Activated T-cell treated with anti-CD3 and anti-CD28 coated beads, Interleukin-2, amount 50 U/mL, for 4 hours (primary cell): ENCODE results near the gene CD96. TPM values are rescaled to one million over a fixed set of nuclear protein-coding genes. Genes with fewer than 3 reads are reported as not detected.
"Not testable (repeated sequence)": the region's sequence is repeated elsewhere in the genome, so short reads cannot be mapped to it uniquely, and the experiment has no call there.

Experiments used
- ATAC-seq, 2 donors: fragments of 200-7000 bp; cut with Tn5 transposase; one replicate each; pipeline ENCODE4 v1.10.0; 2021
- DNase-seq: peaks from one replicate; pipeline ENCODE4 v3.0.0-alpha.2; 2020
- H3K27me3 Mint-ChIP-seq: one replicate; pipeline ENCODE4 v1.8.0; 2021; ENCODE audit warnings: low read depth, mixed read lengths
- H3K36me3 Mint-ChIP-seq: one replicate; pipeline ENCODE4 v1.8.0; 2022; ENCODE audit warnings: mixed read lengths; ENCODE audit not compliant: insufficient read depth
- H3K4me1 Mint-ChIP-seq: one replicate; pipeline ENCODE4 v1.8.0; 2021; ENCODE audit warnings: low read depth, mixed read lengths
- H3K4me3 Mint-ChIP-seq: one replicate; pipeline ENCODE4 v1.8.0; 2021; ENCODE audit warnings: mild to moderate bottlenecking, moderate library complexity, mixed read lengths
- H3K9me3 Mint-ChIP-seq: one replicate; pipeline ENCODE4 v1.8.0; 2021; ENCODE audit warnings: mixed read lengths
- total RNA-seq, 3 donors: library from RNA; stranded (reverse); gene quantifications; one replicate each; pipeline ENCODE4 v1.2.1, GENCODE V29; 2021

The CD96 gene
- total RNA-seq, 3 donors from 2014 or later: 21.4 to 28.3 (median 25.2) TPM

GRCh38 chr3:111610189-111610588, 68.2 kb downstream of the CD96 start:
- Mint-ChIP-seq H3K9me3 (peaks cover 3% of the 10 kb centered on the region), H3K4me3 (peak overlapping the region; percentile 70), H3K27me3 (no peaks in the 10 kb centered on the region), H3K4me1 (peaks cover 95% of the 10 kb centered on the region), H3K36me3 (peaks cover 44% of the 10 kb centered on the region)
- ATAC-seq (peak; percentile 78 to 79), DNase-seq (peak; percentile 16)

- peak; percentile 65 for ATAC-seq
- peak; percentile 30 for DNase-seq
- H3K4me1 Mint-ChIP-seq: peaks cover 95% of the 10 kb centered on the region
- H3K36me3 Mint-ChIP-seq: peaks cover 44% of the 10 kb centered on the region
- H3K27me3 Mint-ChIP-seq: no peaks in the 10 kb centered on the region
- peaks cover 3% of the 10 kb centered on the region for H3K9me3 Mint-ChIP-seq
- H3K4me3 Mint-ChIP-seq: peak overlapping the region; percentile 70
Measured at GRCh38 chr3:111610612-111611054, 68.6 kb downstream of the CD96 start.

- no peak for DNase-seq
- no peak for ATAC-seq
- H3K27me3 Mint-ChIP-seq: no peaks in the 10 kb centered on the region
- H3K9me3 Mint-ChIP-seq: peaks cover 3% of the 10 kb centered on the region
- no peak overlapping the region for H3K4me3 Mint-ChIP-seq
- peaks cover 97% of the 10 kb centered on the region for H3K4me1 Mint-ChIP-seq
- H3K36me3 Mint-ChIP-seq: peaks cover 28% of the 10 kb centered on the region
Measured at GRCh38 chr3:111613294-111613693, 71.3 kb downstream of the CD96 start.

GRCh38 chr3:111615880-111616279, 73.9 kb downstream of the CD96 start:
- Mint-ChIP-seq H3K4me1 (peaks cover 83% of the 10 kb centered on the region), H3K27me3 (no peaks in the 10 kb centered on the region), H3K36me3 (peaks cover 21% of the 10 kb centered on the region), H3K4me3 (no peak overlapping the region), H3K9me3 (no peaks in the 10 kb centered on the region)
- ATAC-seq (no peak), DNase-seq (no peak)

- Mint-ChIP-seq H3K4me3 (peak overlapping the region; percentile 29), H3K36me3 (peaks cover 17% of the 10 kb centered on the region), H3K27me3 (no peaks in the 10 kb centered on the region), H3K4me1 (peaks cover 77% of the 10 kb centered on the region), H3K9me3 (no peaks in the 10 kb centered on the region)
- peak; percentile 83 to 87 for ATAC-seq
- peak; percentile 62 for DNase-seq
Measured at GRCh38 chr3:111616417-111617105, 74.6 kb downstream of the CD96 start.

GRCh38 chr3:111617406-111617805, 75.4 kb downstream of the CD96 start:
- Mint-ChIP-seq H3K27me3 (no peaks in the 10 kb centered on the region), H3K4me1 (peaks cover 69% of the 10 kb centered on the region), H3K4me3 (no peak overlapping the region), H3K9me3 (no peaks in the 10 kb centered on the region), H3K36me3 (peaks cover 17% of the 10 kb centered on the region)
- ATAC-seq (no peak), DNase-seq (no peak)

GRCh38 chr3:111617912-111618601, 76.1 kb downstream of the CD96 start:
- Mint-ChIP-seq H3K36me3 (peaks cover 12% of the 10 kb centered on the region), H3K4me3 (no peak overlapping the region), H3K9me3 (no peaks in the 10 kb centered on the region), H3K27me3 (no peaks in the 10 kb centered on the region), H3K4me1 (peaks cover 63% of the 10 kb centered on the region)
- no peak for DNase-seq
- peak in 1 of 2 donors; percentile 8 for ATAC-seq

- ATAC-seq: no peak
- H3K4me3 Mint-ChIP-seq: no peak overlapping the region
- peaks cover 10% of the 10 kb centered on the region for H3K36me3 Mint-ChIP-seq
- H3K4me1 Mint-ChIP-seq: peaks cover 54% of the 10 kb centered on the region
- H3K27me3 Mint-ChIP-seq: no peaks in the 10 kb centered on the region
- H3K9me3 Mint-ChIP-seq: no peaks in the 10 kb centered on the region
- no peak for DNase-seq
Measured at GRCh38 chr3:111618945-111619344, 76.9 kb downstream of the CD96 start.

- H3K9me3 Mint-ChIP-seq: no peaks in the 10 kb centered on the region
- no peak for ATAC-seq
- H3K36me3 Mint-ChIP-seq: peaks cover 13% of the 10 kb centered on the region
- H3K27me3 Mint-ChIP-seq: no peaks in the 10 kb centered on the region
- peaks cover 45% of the 10 kb centered on the region for H3K4me1 Mint-ChIP-seq
- H3K4me3 Mint-ChIP-seq: no peak overlapping the region
- DNase-seq: no peak
Measured at GRCh38 chr3:111619833-111620232, 77.8 kb downstream of the CD96 start.

- ATAC-seq: no peak
Measured at GRCh38 chr3:111621535-111621934, 79.5 kb downstream of the CD96 start.

GRCh38 chr3:111627092-111627491, 85.1 kb downstream of the CD96 start:
- Mint-ChIP-seq H3K27me3 (no peaks in the 10 kb centered on the region), H3K9me3 (peaks cover 13% of the 10 kb centered on the region), H3K36me3 (peaks cover 58% of the 10 kb centered on the region), H3K4me1 (peaks cover 8% of the 10 kb centered on the region), H3K4me3 (no peak overlapping the region)
- ATAC-seq (no peak), DNase-seq (no peak)

More at GRCh38 chr3:111621535-111621934, 79.5 kb downstream of the CD96 start:
- Mint-ChIP-seq H3K36me3 (peaks cover 21% of the 10 kb centered on the region), H3K4me1 (peaks cover 28% of the 10 kb centered on the region), H3K27me3 (no peaks in the 10 kb centered on the region), H3K9me3 (no peaks in the 10 kb centered on the region), H3K4me3 (no peak overlapping the region)
- DNase-seq: peak; percentile 27

GRCh38 chr3:111629018-111629417, 87.0 kb downstream of the CD96 start:
- H3K36me3 Mint-ChIP-seq: peaks cover 62% of the 10 kb centered on the region
- not testable (repeated sequence) for H3K4me1 Mint-ChIP-seq, H3K4me3 Mint-ChIP-seq, ATAC-seq, H3K27me3 Mint-ChIP-seq, DNase-seq
- peaks cover 13% of the 10 kb centered on the region for H3K9me3 Mint-ChIP-seq

GRCh38 chr3:111630638-111631037, 88.6 kb downstream of the CD96 start:
- Mint-ChIP-seq H3K9me3 (peaks cover 13% of the 10 kb centered on the region), H3K36me3 (peaks cover 50% of the 10 kb centered on the region)
- H3K4me1 Mint-ChIP-seq, ATAC-seq, DNase-seq, H3K27me3 Mint-ChIP-seq, H3K4me3 Mint-ChIP-seq: not testable (repeated sequence)

- no peaks in the 10 kb centered on the region for H3K9me3 Mint-ChIP-seq
- DNase-seq (no peak), ATAC-seq (no peak)
- no peaks in the 10 kb centered on the region for H3K27me3 Mint-ChIP-seq
- peaks cover 49% of the 10 kb centered on the region for H3K36me3 Mint-ChIP-seq
- H3K4me3 Mint-ChIP-seq: no peak overlapping the region
- H3K4me1 Mint-ChIP-seq: no peaks in the 10 kb centered on the region
Measured at GRCh38 chr3:111635403-111635802, 93.4 kb downstream of the CD96 start.

- Mint-ChIP-seq H3K9me3 (no peaks in the 10 kb centered on the region), H3K36me3 (peaks cover 56% of the 10 kb centered on the region), H3K4me1 (no peaks in the 10 kb centered on the region), H3K4me3 (no peak overlapping the region), H3K27me3 (no peaks in the 10 kb centered on the region)
- no peak for DNase-seq
- no peak for ATAC-seq
Measured at GRCh38 chr3:111636366-111636885, 94.4 kb downstream of the CD96 start.
